ENCODE data around the gene POLR1H. TPM values are rescaled to one million over a fixed set of nuclear protein-coding genes. Genes with fewer than 3 reads are reported as not detected.

Gene POLR1H
- total RNA-seq, 4 donors from 2014 or later: 27.4 to 37.8 (median 33.6) TPM

DNA sequence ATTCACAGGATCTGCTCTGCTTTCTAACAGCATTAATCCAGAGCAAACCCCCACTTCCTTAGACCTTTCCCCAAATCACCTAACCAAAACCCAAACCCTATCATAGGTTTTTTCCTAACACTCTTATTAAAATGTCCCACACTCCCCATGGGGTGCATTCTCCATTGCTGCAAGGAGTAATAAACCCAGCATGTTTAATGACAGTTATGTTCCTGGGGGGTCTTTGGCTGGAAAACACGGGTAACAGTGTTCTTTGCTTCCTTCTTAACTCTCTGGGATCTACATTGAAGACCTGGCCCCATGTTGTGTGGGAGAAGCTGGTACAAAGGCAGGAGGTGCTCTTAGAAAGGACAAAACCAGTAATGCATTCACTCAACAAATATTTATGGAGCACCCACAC, 35.8 kb downstream of the POLR1H start:
- 31 to 47% methylated on average over 1 of the region's 1 CpG for WGBS, 2 donors
- intact Hi-C loops (cut with DNase I; ENCODE audit: low total_unique reads): no loop called here
- no peak for TF ChIP-seq POLR2A (IDR thresholded peaks at IDR 0.05)
- TF ChIP-seq, protein P1, sequence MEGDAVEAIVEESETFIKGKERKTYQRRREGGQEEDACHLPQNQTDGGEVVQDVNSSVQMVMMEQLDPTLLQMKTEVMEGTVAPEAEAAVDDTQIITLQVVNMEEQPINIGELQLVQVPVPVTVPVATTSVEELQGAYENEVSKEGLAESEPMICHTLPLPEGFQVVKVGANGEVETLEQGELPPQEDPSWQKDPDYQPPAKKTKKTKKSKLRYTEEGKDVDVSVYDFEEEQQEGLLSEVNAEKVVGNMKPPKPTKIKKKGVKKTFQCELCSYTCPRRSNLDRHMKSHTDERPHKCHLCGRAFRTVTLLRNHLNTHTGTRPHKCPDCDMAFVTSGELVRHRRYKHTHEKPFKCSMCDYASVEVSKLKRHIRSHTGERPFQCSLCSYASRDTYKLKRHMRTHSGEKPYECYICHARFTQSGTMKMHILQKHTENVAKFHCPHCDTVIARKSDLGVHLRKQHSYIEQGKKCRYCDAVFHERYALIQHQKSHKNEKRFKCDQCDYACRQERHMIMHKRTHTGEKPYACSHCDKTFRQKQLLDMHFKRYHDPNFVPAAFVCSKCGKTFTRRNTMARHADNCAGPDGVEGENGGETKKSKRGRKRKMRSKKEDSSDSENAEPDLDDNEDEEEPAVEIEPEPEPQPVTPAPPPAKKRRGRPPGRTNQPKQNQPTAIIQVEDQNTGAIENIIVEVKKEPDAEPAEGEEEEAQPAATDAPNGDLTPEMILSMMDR (IDR thresholded peaks at IDR 0.05): no peak
- H3K4me3 ChIP-seq (ENCODE audit: low read depth, poor library complexity, severe bottlenecking): no peak overlapping the region
- no peak for DNase-seq (ENCODE audit: low spot score in 2 of 2)

- 67 to 77% methylated on average over 4 of the region's 4 CpGs for WGBS, 2 donors
- intact Hi-C loops (cut with DNase I; ENCODE audit: low total_unique reads): no loop called here
- TF ChIP-seq, protein P1 (IDR thresholded peaks at IDR 0.05): no peak
- TF ChIP-seq POLR2A (IDR thresholded peaks at IDR 0.05): no peak
- DNase-seq (ENCODE audit: low spot score in 2 of 2): no peak
- H3K4me3 ChIP-seq (ENCODE audit: low read depth, poor library complexity, severe bottlenecking): no peak overlapping the region
These were observed 37.1 kb downstream of the POLR1H start for GRCh38 chr6:30097902-30098768.

GRCh38 chr6:30100154-30100553, 39.1 kb downstream of the POLR1H start:
- intact Hi-C loops (cut with DNase I; ENCODE audit: low total_unique reads): no loop called here
- TF ChIP-seq, protein P1 (IDR thresholded peaks at IDR 0.05): no peak

GRCh38 chr6:30100585-30101443, 39.7 kb downstream of the POLR1H start:
- TF ChIP-seq, protein P1 (IDR thresholded peaks at IDR 0.05): no peak
- no peak for TF ChIP-seq POLR2A (IDR thresholded peaks at IDR 0.05)
- peak; percentile 28 to 89 for DNase-seq (ENCODE audit: low spot score in 2 of 2)
- 2% methylated on average over 31 to 41 of the region's 47 CpGs for WGBS, 2 donors
- H3K4me3 ChIP-seq (ENCODE audit: low read depth, poor library complexity, severe bottlenecking): no peak overlapping the region
- intact Hi-C loops (cut with DNase I; ENCODE audit: low total_unique reads): no loop called here

More at GRCh38 chr6:30100154-30100553, 39.1 kb downstream of the POLR1H start:
- no peak overlapping the region for H3K4me3 ChIP-seq (ENCODE audit: low read depth, poor library complexity, severe bottlenecking)
- no peak for DNase-seq (ENCODE audit: low spot score in 2 of 2)
- WGBS, 2 donors: 39 to 47% methylated on average over 8 of the region's 8 CpGs

GRCh38 chr6:30101444-30102413, 40.7 kb downstream of the POLR1H start:
- peak; percentile 83 to 96 for DNase-seq (ENCODE audit: low spot score in 2 of 2)
- intact Hi-C loops (cut with DNase I; ENCODE audit: low total_unique reads): no loop called here
- H3K4me3 ChIP-seq (ENCODE audit: low read depth, poor library complexity, severe bottlenecking): peak overlapping the region; percentile 7
- TF ChIP-seq POLR2A (IDR thresholded peaks at IDR 0.05): no peak
- TF ChIP-seq, protein P1 (IDR thresholded peaks at IDR 0.05): no peak
- 2% methylated on average over 42 to 44 of the region's 51 CpGs for WGBS, 2 donors

Data from lower leg skin (tissue), 4 donors.